Activated CD8-positive, alpha-beta memory T cell treated with anti-CD3 and anti-CD28 coated beads, Interleukin-2, amount 50 U/mL, for 24 hours (primary cell): ENCODE measurements around the gene FBXL4.

Source experiments
- DNase-seq: peaks from one replicate; pipeline ENCODE4 v3.0.0-alpha.2; 2020; ENCODE audit errors: extremely low read depth

FBXL4 gene

DNA sequence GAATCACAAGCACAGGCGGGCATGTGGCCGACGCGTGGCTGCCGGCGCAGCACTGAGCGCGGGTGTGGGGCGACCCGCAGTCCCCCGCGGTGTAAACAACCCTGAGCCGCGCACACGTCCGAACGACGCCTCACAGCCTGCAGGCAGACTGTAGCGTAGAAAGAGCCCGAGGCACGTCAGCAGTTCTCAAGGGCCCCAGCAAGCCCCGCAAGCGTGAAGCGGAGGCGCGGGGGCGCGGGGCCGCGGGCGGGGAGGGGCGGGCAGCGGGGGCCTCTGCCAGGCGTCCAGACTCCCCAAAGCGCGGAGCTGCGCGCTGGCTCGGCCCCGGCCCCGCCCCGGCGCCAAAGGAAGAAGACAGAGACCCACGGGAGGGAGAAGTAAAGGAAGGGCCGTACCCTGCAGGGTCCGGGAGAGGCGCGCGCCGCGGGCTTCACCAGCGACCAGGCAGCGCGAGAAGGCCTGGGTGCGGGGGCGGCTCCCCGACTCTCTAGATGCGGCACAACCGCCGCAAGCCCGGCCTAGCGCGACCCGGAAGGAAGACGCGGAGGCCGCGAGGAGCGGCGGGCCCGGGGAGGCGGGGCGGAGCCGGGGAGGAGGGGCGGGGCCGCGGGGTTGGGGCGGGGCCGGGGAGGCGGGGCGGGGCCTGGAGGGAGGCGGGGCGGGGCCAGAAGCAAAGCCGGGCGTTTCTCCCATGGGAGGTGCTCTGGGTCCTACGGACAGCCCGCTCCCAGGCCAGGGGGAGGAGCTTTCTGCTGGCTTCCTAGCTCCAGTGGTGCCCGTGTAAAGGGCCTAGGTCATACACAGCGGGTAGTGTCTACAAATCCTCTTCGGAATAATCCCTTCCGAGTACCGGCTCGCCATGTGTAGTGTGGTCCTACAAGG, at the start of gene FBXL4:
Gene FBXL4 (minus strand): TSS at position 536 of the 882 bp plus-strand sequence. CDS start 20,958 bp downstream, outside the sequence.
- DNase-seq = peak; percentile 39

- no peak for DNase-seq
Measured at GRCh38 chr6:98995116-98995515, 47.4 kb upstream of the FBXL4 start.

DNA sequence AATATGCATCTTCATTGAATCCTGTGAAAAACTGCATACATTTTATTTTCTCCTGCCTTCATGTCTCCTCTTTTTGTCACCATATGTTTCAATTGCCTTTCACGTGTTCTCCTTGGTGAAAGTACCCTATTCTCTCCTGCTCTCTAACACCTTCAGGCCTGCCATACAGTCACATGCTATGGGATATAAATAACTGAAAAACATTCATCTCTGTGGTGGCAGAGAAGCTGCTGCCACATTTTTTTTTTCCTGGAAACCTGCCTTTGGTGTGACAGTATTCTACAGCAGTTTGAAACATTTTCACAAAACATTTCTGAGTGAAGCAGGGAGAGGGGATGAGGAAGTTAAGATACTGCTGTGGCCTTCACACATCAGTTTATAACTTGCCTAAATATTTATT, 44.8 kb upstream of the FBXL4 start:
- DNase-seq = no peak

GRCh38 chr6:98986071-98986615, 38.4 kb upstream of the FBXL4 start:
- no peak for DNase-seq

DNA sequence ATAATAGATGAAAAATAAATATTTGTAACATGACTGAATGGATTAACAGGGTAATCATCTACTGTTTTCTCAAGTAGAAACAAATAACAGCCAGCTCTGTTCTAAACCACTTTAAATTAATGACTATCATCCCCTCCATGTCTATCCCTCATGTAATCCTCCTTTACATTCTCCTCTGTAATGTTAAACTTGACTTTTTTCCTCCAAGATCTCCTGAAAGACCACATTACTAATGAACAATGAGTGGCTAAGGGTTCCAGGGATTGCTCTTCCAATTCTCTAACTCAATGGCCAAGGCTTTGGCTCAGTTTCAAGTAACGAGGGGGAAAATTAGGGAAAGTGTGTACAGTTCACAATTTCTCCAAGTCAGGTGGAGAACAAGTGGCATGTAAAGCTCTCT, 37.6 kb upstream of the FBXL4 start:
- DNase-seq = no peak

DNA sequence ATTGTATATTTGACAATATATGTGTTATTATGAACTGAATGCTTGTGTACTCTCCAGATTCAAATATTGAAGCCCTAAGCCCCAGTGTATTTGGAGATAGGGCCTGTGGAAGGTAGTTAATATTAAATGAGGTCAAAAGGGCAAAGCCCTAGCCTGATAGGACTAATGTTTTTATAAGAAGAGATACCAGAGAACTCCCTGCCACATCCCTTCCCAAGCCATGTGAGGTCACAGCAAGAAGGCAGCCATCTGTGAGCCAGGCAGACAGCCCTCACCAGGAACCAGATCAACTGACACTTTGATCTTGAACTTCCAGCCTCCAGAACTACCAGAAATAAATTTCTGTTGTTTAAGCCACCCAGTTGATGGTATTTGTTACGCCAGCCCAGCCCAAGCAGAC, 36.4 kb upstream of the FBXL4 start:
- no peak for DNase-seq

DNA sequence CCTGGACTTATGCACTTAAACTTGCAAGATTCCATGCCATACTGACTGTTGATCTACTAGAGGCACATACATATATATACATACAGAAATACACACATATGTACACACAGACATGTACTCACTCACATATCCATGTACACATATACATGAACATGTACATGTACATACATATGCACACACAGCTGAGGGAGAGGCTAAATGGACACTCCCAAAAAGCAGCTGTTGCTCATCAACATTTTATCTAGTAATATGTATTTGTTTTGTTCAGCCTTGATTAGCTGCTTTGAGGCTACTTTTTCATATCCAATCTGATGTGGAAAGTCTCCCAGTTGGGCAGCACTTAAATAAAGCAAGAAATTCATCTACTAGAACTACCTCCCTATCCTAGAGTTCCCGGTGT, 33.7 kb upstream of the FBXL4 start:
- no peak for DNase-seq

DNA sequence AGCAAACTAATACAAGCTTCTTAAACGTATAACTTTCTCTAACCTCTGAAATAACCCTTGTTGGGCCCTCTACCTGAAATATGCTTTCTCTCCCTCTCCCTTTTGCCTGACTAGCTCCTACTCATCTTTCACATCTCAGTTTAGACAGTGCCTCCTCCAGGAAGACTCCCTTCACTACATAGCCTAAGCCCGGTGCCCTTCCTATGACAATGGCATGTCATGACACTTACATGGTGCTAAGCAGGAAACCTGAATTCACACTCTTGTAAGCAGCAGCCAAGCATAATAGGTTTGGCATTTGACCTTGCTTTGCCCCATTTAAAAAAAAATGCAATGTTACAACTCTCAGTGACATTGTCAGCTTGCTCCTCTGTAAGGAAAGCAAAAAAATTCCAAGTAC, 33.1 kb upstream of the FBXL4 start:
- no peak for DNase-seq

DNA sequence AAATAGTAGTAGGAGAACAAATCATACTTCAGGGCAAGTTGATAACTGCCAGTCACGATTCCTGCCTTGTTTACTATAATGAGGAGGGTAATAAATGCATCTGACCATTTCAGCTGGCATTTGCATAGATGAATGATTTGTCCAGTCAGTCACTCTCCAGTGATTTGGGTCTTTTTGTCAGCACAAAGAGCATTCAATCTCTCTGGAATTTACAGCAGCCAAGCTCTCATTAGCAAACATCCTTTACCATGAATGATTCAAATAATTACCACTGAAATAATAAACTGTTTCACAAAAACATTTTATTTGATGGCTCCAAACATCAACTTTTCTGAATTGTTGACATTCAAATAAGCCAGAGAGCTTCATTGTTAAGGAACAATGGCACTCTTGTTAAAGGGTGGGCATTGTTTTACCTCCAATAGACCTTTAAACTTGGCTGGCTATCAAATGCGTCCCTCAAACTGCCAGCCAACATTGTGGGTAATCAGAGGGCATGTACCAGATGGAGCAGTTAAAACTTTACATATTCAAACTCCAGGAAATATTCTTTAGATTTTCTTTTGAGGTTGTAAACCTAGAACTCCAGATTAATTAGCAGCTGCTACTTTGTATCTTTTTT, 30.0 kb upstream of the FBXL4 start:
- DNase-seq = no peak

GRCh38 chr6:98976674-98977385, 29.1 kb upstream of the FBXL4 start:
- DNase-seq = no peak

DNA sequence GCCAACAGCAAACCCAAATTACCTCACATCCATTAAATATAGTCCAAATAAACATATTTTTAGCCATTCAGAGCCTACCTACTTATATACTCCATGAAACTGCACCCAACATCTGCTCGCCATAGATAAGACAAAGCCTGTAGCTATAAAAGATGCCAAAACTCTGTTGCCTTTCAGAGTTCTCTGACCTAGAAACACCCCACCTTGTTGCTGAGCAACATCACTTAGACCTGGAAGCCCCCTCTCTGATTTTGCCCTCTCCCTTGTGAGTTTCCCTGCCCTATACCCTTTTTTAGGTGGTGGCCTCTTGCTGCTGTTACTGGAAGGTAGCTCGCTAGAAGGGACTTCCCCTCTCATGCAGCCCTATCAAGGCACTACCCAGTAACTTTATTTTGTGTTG, 27.7 kb upstream of the FBXL4 start:
- DNase-seq = no peak

DNA sequence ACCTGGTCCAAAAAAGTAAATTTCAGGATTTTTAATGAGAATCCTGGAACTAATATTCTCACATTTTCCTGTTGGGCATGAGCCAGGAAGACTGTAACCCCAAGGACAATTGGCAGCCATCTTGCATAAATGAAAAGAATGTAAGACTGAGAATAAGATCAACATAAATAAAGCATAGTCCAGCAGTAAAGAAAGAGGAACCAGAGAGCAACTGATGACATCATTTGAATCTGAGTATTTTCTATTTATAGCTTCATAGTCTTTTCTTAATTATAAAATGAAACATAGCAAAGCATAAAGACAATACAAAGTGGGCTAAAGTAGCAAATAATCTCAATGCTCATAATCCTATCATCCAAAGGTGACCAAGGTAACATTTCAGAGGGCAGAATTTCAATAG, 26.6 kb upstream of the FBXL4 start:
- no peak for DNase-seq

DNA sequence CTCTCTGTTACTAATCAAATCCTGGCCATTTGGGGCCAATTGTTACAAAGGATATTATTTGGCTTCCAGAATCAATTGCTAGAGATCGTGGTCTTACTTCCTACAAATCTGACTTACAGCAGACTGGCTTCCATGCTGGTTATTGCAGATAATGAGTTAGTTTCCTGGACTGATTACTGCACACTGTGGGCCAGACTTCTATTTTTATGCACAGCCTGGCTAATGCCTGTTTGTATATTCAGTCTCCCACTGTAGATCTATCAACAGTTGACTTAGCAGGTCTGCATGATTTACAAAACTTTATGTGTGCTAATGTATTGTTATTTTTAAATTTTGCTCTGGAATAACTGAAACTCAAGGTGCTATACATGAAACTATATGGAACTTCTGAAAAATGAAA, 25.8 kb upstream of the FBXL4 start:
- DNase-seq = no peak

GRCh38 chr6:98971303-98971702, 23.6 kb upstream of the FBXL4 start:
- no peak for DNase-seq

DNA sequence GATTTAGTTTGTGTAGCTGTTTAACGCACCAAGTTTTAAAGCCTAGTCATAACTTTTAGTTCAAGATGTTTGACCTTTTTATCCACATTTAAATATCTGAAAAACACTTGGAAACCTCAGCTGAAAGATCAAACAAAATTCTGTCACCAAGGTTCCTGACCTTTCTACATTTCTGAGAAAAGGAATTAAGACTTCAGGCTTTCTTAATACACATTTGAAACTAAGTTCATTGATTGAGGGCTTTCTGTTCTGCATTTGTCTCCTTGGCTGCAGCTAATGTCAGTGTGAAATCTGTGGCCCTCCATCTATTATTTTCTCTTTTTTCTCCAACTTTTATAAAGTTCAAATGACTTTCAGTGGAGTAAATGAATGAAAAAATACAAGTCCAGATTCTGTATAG, 22.7 kb upstream of the FBXL4 start:
- no peak for DNase-seq

DNA sequence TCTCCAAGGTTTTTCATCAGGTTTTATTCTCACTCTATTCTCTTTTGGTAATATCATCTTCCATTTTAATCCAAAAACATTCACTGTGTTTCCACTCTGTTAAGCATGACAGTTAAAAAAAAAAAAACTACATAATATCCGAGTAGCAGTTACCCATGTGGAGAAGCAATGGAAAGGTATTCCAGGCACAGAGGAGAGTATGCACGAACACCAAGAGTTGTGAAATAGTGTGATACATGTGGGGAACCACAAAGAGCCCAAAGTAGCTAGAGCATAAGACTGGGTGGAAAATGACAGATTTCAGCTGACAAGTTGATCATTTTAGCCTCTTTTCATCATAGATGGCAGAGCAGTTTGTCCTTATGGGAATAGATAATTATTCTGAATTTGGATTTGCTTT, 19.9 kb upstream of the FBXL4 start:
- DNase-seq = no peak

- no peak for DNase-seq
Measured at GRCh38 chr6:98959631-98960030, 11.9 kb upstream of the FBXL4 start.

DNA sequence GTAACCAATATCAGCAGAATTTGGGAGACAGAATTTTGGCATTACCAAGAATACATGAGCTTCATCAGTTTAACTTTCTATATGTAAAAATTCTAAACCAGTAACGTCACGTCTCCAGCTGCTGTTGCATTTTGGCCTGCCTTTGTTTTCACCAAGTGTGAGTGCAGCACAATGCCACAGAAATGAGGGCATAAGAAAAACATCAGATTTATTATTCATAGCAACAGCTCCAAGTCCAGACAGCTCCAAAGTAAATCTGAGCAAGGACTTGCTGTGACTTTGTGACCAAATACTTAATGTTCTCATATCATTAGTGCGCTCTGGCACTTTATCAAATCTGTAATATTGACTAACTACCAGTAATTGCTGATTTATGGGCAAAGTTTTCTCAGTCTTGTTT, 11.0 kb upstream of the FBXL4 start:
- no peak for DNase-seq

DNA sequence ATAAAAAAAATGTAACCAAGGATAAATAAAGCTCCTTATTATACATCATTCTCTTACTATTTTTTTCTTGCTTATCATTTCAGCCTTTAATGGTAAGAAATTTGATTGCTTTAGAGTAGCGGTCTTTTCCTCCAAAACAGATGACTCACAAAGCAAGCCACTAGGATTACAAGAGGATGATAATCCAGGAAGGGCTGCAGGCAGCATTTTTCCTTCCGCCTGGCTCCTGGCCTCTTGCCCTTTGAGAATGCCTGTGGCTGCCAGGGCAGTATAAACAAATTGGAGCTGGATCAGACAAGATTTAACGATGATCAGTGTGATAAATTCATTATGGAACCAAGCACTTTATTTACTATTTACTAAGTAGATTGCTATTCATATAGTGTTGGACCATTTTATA, 9.7 kb upstream of the FBXL4 start:
- DNase-seq = no peak

DNA sequence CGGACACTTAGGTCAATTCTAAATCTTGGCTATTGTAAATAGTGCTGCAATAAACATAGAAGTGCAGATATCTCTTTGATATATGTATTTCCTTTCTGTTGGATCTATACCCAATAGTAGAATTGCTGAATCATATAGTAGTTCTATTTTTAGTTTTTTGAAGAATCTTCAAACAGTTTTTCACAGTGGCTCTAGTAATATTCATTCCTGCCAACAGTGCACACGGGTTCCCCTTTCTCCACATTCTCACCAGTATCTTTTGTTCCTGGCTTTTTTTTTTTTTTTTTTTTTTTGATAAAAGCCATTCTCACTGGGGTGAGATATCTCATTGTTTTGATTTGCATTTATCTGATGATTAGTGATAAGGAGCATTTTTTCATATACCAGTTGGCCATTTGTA, 1.8 kb upstream of the FBXL4 start:
- no peak for DNase-seq

DNA sequence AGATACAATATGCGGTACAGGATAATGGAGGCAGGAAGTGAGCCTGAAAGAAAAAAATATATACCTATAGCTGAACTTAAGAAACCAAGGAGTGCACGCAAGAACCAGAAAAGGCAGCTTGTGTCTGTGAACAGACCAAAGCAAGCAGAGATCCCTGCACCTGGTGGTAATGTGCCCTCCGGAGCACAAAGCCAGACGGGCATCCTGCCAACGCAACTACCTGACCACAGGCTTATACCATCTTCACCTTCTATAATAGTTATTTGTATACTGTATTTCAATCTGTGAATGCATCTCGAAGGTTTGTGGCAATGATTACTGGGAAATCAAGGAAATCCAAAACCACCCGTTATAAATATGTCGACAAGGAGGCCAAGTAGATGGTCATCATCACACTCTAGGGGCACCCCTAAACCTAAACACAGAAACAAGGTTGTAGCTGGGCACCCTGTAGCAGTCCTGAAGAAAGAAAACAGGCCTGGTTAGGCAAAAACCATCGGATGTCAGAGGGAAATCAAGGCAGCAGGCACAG, 801 bp downstream of the FBXL4 start:
- DNase-seq = no peak

DNA sequence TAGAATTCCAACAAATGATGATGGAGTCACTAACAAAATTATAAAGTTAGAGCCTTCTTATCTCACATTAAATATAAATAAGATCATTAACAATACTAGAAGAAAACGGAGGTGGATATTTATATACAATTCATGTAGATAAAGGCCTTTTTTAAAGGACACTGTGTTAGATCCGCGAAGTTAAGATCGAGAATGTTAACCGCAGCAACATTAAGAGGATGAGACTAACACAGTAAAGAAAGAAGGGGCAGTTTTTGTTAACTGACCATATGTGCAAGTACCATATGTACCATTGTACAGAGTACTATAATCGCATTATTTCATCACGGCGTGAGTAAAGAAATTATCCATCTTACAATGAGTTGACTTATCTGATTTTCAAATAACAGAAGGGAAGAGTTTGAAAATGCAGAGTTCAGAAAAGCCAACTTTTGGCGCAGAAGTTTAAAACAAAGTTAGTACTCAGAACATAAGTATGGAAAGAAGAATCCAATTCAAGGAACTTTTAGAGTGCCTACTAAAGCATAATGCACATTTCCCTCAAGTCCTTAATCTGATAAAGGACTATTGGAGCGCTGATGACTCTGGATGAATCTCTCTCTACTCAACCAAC, 1.4 kb downstream of the FBXL4 start:
- DNase-seq = no peak
